ENCODE results near the gene MACROD2. TPM values are rescaled to one million over a fixed set of nuclear protein-coding genes. Genes with fewer than 3 reads are reported as not detected.

MACROD2 gene
- total RNA-seq, 1 experiment from 2014 or later: 3.7 TPM

DNA sequence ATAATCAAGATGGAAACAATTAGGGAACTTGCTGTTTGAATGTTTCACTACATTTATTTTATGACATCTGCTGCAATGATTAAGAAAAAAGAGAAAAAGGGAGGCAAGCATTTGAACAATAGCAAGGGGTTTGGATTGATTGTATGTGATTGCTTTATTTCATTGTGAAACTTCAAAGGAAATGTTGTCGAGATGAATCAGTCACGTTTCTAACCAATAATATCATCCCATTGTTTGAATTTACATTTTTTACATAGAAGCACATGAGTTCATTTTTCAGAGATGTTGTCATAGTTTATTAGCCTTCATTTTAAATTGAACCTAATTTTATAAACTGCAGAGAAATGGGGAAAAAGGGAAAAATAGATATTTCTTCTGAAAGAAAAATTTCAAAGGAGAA lies 2006.0 kb downstream of the MACROD2 start:
- H3K79me2 ChIP-seq (ENCODE audit: insufficient read depth, low read length): no peaks in the 10 kb centered on the region
- no peak overlapping the region for H3K4me3 ChIP-seq (replicated peaks in 1 of 2; ENCODE audit: low read depth in 1 of 2, low read length in 2 of 2)
- H3K9me3 ChIP-seq (ENCODE audit: control insufficient read depth in 1 of 2, insufficient read depth in 1 of 2, low read depth in 1 of 2, low read length in 2 of 2): peaks cover 6 to 8% of the 10 kb centered on the region in 2 experiments; a peak in 2 of 4 replicates
- H3K27me3 ChIP-seq (ENCODE audit: insufficient read depth, low read length): no peaks in the 10 kb centered on the region
- TF ChIP-seq POLR2AphosphoS5 (IDR thresholded peaks at IDR 0.05; ENCODE audit: low read depth, low read length) (no peak), FOSL1 (IDR thresholded peaks at IDR 0.05; ENCODE audit: low read depth) (no peak), EGR1 (IDR thresholded peaks at IDR 0.05; ENCODE audit: low read depth) (no peak), TCF7L2 (IDR thresholded peaks at IDR 0.05; ENCODE audit: borderline replicate concordance, extremely low read depth, insufficient read depth, insufficient read length) (no peak), RAD21 (IDR thresholded peaks at IDR 0.05; ENCODE audit: low read depth) (no peak), EZH2 (IDR thresholded peaks at IDR 0.05) (no peak), CEBPB (IDR thresholded peaks at IDR 0.05; ENCODE audit: low read depth) (no peak), ZFX (IDR thresholded peaks at IDR 0.05) (no peak), ZNF274 (IDR thresholded peaks at IDR 0.05; ENCODE audit: low read depth, low read length) (no peak), ELF1 (IDR thresholded peaks at IDR 0.05; ENCODE audit: borderline replicate concordance, low read depth) (no peak), SP1 (IDR thresholded peaks at IDR 0.05; ENCODE audit: low read depth) (no peak), SRF (IDR thresholded peaks at IDR 0.05; ENCODE audit: low read depth) (no peak), EZH2phosphoT487 (IDR thresholded peaks at IDR 0.05; ENCODE audit: borderline replicate concordance) (no peak), SIN3A (IDR thresholded peaks at IDR 0.05; ENCODE audit: low read depth) (no peak)
- TF ChIP-seq, protein P1, sequence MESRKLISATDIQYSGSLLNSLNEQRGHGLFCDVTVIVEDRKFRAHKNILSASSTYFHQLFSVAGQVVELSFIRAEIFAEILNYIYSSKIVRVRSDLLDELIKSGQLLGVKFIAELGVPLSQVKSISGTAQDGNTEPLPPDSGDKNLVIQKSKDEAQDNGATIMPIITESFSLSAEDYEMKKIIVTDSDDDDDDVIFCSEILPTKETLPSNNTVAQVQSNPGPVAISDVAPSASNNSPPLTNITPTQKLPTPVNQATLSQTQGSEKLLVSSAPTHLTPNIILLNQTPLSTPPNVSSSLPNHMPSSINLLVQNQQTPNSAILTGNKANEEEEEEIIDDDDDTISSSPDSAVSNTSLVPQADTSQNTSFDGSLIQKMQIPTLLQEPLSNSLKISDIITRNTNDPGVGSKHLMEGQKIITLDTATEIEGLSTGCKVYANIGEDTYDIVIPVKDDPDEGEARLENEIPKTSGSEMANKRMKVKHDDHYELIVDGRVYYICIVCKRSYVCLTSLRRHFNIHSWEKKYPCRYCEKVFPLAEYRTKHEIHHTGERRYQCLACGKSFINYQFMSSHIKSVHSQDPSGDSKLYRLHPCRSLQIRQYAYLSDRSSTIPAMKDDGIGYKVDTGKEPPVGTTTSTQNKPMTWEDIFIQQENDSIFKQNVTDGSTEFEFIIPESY (IDR thresholded peaks at IDR 0.05; ENCODE audit: extremely low read depth, insufficient replicate concordance, low read length): no peak
- TF ChIP-seq, protein P2, sequence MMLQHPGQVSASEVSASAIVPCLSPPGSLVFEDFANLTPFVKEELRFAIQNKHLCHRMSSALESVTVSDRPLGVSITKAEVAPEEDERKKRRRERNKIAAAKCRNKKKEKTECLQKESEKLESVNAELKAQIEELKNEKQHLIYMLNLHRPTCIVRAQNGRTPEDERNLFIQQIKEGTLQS (IDR thresholded peaks at IDR 0.05): no peak
- TF ChIP-seq, protein P3, sequence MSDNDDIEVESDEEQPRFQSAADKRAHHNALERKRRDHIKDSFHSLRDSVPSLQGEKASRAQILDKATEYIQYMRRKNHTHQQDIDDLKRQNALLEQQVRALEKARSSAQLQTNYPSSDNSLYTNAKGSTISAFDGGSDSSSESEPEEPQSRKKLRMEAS (IDR thresholded peaks at IDR 0.05): no peak
- TF ChIP-seq, protein P4, sequence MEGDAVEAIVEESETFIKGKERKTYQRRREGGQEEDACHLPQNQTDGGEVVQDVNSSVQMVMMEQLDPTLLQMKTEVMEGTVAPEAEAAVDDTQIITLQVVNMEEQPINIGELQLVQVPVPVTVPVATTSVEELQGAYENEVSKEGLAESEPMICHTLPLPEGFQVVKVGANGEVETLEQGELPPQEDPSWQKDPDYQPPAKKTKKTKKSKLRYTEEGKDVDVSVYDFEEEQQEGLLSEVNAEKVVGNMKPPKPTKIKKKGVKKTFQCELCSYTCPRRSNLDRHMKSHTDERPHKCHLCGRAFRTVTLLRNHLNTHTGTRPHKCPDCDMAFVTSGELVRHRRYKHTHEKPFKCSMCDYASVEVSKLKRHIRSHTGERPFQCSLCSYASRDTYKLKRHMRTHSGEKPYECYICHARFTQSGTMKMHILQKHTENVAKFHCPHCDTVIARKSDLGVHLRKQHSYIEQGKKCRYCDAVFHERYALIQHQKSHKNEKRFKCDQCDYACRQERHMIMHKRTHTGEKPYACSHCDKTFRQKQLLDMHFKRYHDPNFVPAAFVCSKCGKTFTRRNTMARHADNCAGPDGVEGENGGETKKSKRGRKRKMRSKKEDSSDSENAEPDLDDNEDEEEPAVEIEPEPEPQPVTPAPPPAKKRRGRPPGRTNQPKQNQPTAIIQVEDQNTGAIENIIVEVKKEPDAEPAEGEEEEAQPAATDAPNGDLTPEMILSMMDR (IDR thresholded peaks at IDR 0.05 in 2 of 3, conservative IDR thresholded peaks at IDR 0.05 in 1 of 3; ENCODE audit: borderline replicate concordance in 1 of 3, insufficient read depth in 1 of 3, low read depth in 2 of 3, low read length in 2 of 3): no peak
- no peaks in the 10 kb centered on the region for H4K20me1 ChIP-seq (ENCODE audit: insufficient read depth)
- no TSS peak for BruUV-seq (replicated peaks)
- ATAC-seq (no peak), DNase-seq (ENCODE audit: low read depth, low spot score) (no peak)
- H3K4me2 ChIP-seq (ENCODE audit: low read length): no peak overlapping the region
- intact Hi-C loops (cut with micrococcal nuclease): no loop called here
- ChIA-PET POLR2A (no interaction called here), CTCF (no interaction called here), RAD21 (ENCODE audit: low non-redundant PET in 1 of 2, low total read pairs in 2 of 2, uncharacterized antibody in 2 of 2, unreplicated experiment in 2 of 2) (no interaction called here)
- no peak overlapping the region for H2AFZ ChIP-seq (ENCODE audit: low read depth, low read length, poor library complexity, severe bottlenecking)
- H3K4me1 ChIP-seq (ENCODE audit: control insufficient read depth in 1 of 2, insufficient read depth in 2 of 2, low read length in 2 of 2): no peaks in the 10 kb centered on the region
- H3K9ac ChIP-seq (ENCODE audit: low read length): no peak overlapping the region
- H3K27ac ChIP-seq (ENCODE audit: low read depth, low read length): no peak overlapping the region
- no peaks in the 10 kb centered on the region for H3K36me3 ChIP-seq (ENCODE audit: control insufficient read depth in 1 of 2, insufficient read depth in 2 of 2, low read length in 2 of 2)
- no peaks in the 10 kb centered on the region for H3K9me2 ChIP-seq (ENCODE audit: insufficient read depth)

Measured in HCT116 (cell line).